H9 (cell line): Measurements from ENCODE around the gene DNAI4. TPM values are rescaled to one million over a fixed set of nuclear protein-coding genes. Genes with fewer than 3 reads are reported as not detected.

ENCODE experiments used
- DNase-seq: peaks from one replicate; pipeline ENCODE4 v3.0.0-alpha.2; 2017
- H2AFZ ChIP-seq: one replicate; pipeline ENCODE4 v1.6.1; 2013; ENCODE audit warnings: mild to moderate bottlenecking, low read length, control low read depth, moderate library complexity
- H2AK5ac ChIP-seq: 2 replicates; pipeline ENCODE4 v1.6.1; 2013; ENCODE audit warnings: low read length, control low read depth, mixed read lengths; ENCODE audit not compliant: insufficient read length
- H2BK120ac ChIP-seq: one replicate; pipeline ENCODE4 v1.6.1; 2013; ENCODE audit warnings: low read depth, mild to moderate bottlenecking, low read length, control low read depth, inconsistent platforms; ENCODE audit not compliant: poor library complexity, severe bottlenecking
- H2BK12ac ChIP-seq: 2 replicates; pipeline ENCODE4 v1.6.1; 2013; ENCODE audit warnings: low read length, control low read depth, mixed read lengths, low read depth; ENCODE audit not compliant: insufficient read length
- H2BK15ac ChIP-seq: 2 replicates; pipeline ENCODE4 v1.6.1; 2013; ENCODE audit warnings: low read depth, low read length, control low read depth
- H2BK20ac ChIP-seq: one replicate; pipeline ENCODE4 v1.6.1; 2013; ENCODE audit warnings: low read depth, mild to moderate bottlenecking, low read length, control low read depth, inconsistent platforms; ENCODE audit not compliant: poor library complexity, severe bottlenecking
- H2BK5ac ChIP-seq: 2 replicates; pipeline ENCODE4 v1.6.1; 2013; ENCODE audit warnings: low read length, control low read depth, mixed read lengths; ENCODE audit not compliant: insufficient read length
- H3K14ac ChIP-seq: 2 replicates; pipeline ENCODE4 v1.6.1; 2013; ENCODE audit warnings: low read length, control low read depth; ENCODE audit not compliant: insufficient read depth
- H3K18ac ChIP-seq: 2 replicates; pipeline ENCODE4 v1.6.1; 2013; ENCODE audit warnings: low read depth, mild to moderate bottlenecking, mixed read lengths, low read length, control low read depth; ENCODE audit not compliant: insufficient read length
- H3K23ac ChIP-seq: 2 replicates; pipeline ENCODE4 v1.6.1; 2013; ENCODE audit warnings: low read length, control low read depth, mixed read lengths, low read depth; ENCODE audit not compliant: insufficient read length
- H3K23me2 ChIP-seq: 2 replicates; pipeline ENCODE4 v1.6.1; 2013; ENCODE audit warnings: low read depth, mild to moderate bottlenecking, mixed read lengths, low read length, control low read depth; ENCODE audit not compliant: insufficient read length, poor library complexity, severe bottlenecking
- H3K27ac ChIP-seq: 2 replicates; pipeline ENCODE4 v1.5.1; 2013; ENCODE audit warnings: low read length, control low read depth, mixed read lengths, low read depth; ENCODE audit not compliant: insufficient read length
- H3K27me3 ChIP-seq: 2 replicates; pipeline ENCODE4 v1.6.1; 2013; ENCODE audit warnings: low read length, control low read depth, inconsistent platforms; ENCODE audit not compliant: insufficient read depth
- H3K4ac ChIP-seq: 2 replicates; pipeline ENCODE4 v1.6.1; 2013; ENCODE audit warnings: low read depth, mild to moderate bottlenecking, control low read depth, inconsistent platforms, low read length, moderate library complexity
- H3K4me1 ChIP-seq: 2 replicates; pipeline ENCODE4 v1.6.1; 2013; ENCODE audit warnings: low read length, control low read depth, inconsistent platforms; ENCODE audit not compliant: insufficient read depth
- H3K4me2 ChIP-seq: 2 replicates; pipeline ENCODE4 v1.6.1; 2013; ENCODE audit warnings: low read length, control low read depth, mixed read lengths; ENCODE audit not compliant: insufficient read length, insufficient read depth
- H3K56ac ChIP-seq: 2 replicates; pipeline ENCODE4 v1.6.1; 2013; ENCODE audit warnings: low read depth, mild to moderate bottlenecking, mixed read lengths, low read length, control low read depth; ENCODE audit not compliant: insufficient read length
- H3K79me1 ChIP-seq: 2 replicates; pipeline ENCODE4 v1.6.1; 2013; ENCODE audit warnings: low read depth, mild to moderate bottlenecking, moderate library complexity, low read length, control low read depth, inconsistent platforms; ENCODE audit not compliant: insufficient read depth, poor library complexity, severe bottlenecking
- H3K79me2 ChIP-seq: 2 replicates; pipeline ENCODE4 v1.6.1; 2013; ENCODE audit warnings: low read length, control low read depth, inconsistent platforms; ENCODE audit not compliant: insufficient read depth
- H3K9ac ChIP-seq: 2 replicates; pipeline ENCODE4 v1.6.1; 2013; ENCODE audit warnings: low read length, control low read depth, mixed read lengths; ENCODE audit not compliant: insufficient read length; ENCODE audit errors: extremely low read depth
- H3K9me3 ChIP-seq: one replicate; pipeline ENCODE4 v1.6.1; 2013; ENCODE audit warnings: low read depth, low read length, inconsistent platforms; ENCODE audit not compliant: control insufficient read depth
- H3T11ph ChIP-seq: one replicate; pipeline ENCODE4 v1.6.1; 2013; ENCODE audit warnings: mild to moderate bottlenecking, low read length, control low read depth, inconsistent platforms
- H4K20me1 ChIP-seq: one replicate; pipeline ENCODE4 v1.6.1; 2013; ENCODE audit not compliant: control insufficient read depth, insufficient read length, insufficient read depth
- H4K5ac ChIP-seq: 2 replicates; pipeline ENCODE4 v1.6.1; 2013; ENCODE audit warnings: low read depth, mild to moderate bottlenecking, mixed read lengths, low read length, control low read depth; ENCODE audit not compliant: insufficient read length
- H4K8ac ChIP-seq: replicated peaks from 2 replicates; pipeline ENCODE4 v1.6.1; 2013; ENCODE audit warnings: low read length, control low read depth, mixed read lengths, low read depth; ENCODE audit not compliant: insufficient read length
- H4K91ac ChIP-seq: 2 replicates; pipeline ENCODE4 v1.6.1; 2013; ENCODE audit warnings: low read depth, mild to moderate bottlenecking, moderate library complexity, mixed read lengths, low read length, control low read depth; ENCODE audit not compliant: insufficient read length
- H3K27ac Mint-ChIP-seq, 3 experiments: 2 replicates in 2 of 3; 3 replicates in 1 of 3; pipeline ENCODE4 v1.8.0; 2020 to 2021; ENCODE audit warnings: mixed read lengths in 3 of 3, mild to moderate bottlenecking in 1 of 3, moderate library complexity in 1 of 3
- H3K27me3 Mint-ChIP-seq: 2 replicates; pipeline ENCODE4 v1.8.0; 2021; ENCODE audit warnings: low read depth, mild to moderate bottlenecking, moderate library complexity, mixed read lengths
- H3K36me3 Mint-ChIP-seq, 3 experiments: 2 replicates in 2 of 3; 3 replicates in 1 of 3; pipeline ENCODE4 v1.8.0; 2020 to 2021; ENCODE audit warnings: low read depth in 3 of 3, mixed read lengths in 3 of 3; ENCODE audit not compliant: insufficient read depth in 1 of 3
- H3K4me1 Mint-ChIP-seq, 2 experiments: 2 replicates each; pipeline ENCODE4 v1.8.0; 2020; ENCODE audit warnings: mixed read lengths in 2 of 2
- H3K4me3 Mint-ChIP-seq, 2 experiments: 2 replicates in 1 of 2; 3 replicates in 1 of 2; pipeline ENCODE4 v1.8.0; 2020 to 2021; ENCODE audit warnings: mild to moderate bottlenecking in 2 of 2, mixed read lengths in 2 of 2, moderate library complexity in 1 of 2
- H3K9me3 Mint-ChIP-seq, 2 experiments: 2 replicates in 1 of 2; 3 replicates in 1 of 2; pipeline ENCODE4 v1.8.0; 2020; ENCODE audit warnings: mild to moderate bottlenecking in 2 of 2, mixed read lengths in 2 of 2, moderate library complexity in 1 of 2
- CTCF ChIP-seq: fragments of 200-600 bp; sonication (generic); conservative IDR thresholded peaks from 3 replicates; pipeline ENCODE4 v1.8.0; 2021; ENCODE audit warnings: antibody characterized with exemption, mild to moderate bottlenecking
- WGBS: extraction: QIAGEN DNeasy Blood & Tissue Kit; methylation state at CpG from one replicate; pipeline ENCODE4 v1.1.7; 2013; ENCODE audit warnings: missing lambda C conversion rate, low lambda C conversion rate, mixed read lengths; ENCODE audit not compliant: insufficient read length; ENCODE audit errors: extremely low coverage; 5-methylcytosine and 5-hydroxymethylcytosine counted together
- total RNA-seq: library from RNA; stranded (reverse); gene quantifications from 2 replicates; pipeline ENCODE4 v1.2.1, GENCODE V29; 2021

Gene DNAI4
- total RNA-seq, 1 experiment from 2014 or later = 1.4 TPM

- no peak overlapping the region for H3K18ac ChIP-seq
- no peaks in the 10 kb centered on the region for H3K4me1 ChIP-seq
- no peaks in the 10 kb centered on the region for H3K79me2 ChIP-seq
- H3K23me2 ChIP-seq = no peaks in the 10 kb centered on the region
- H4K5ac ChIP-seq = no peak overlapping the region
- H3K14ac ChIP-seq = no peak overlapping the region
- no peak overlapping the region for H3K56ac ChIP-seq
- no peak overlapping the region for H3T11ph ChIP-seq
- no peak overlapping the region for H2AK5ac ChIP-seq
- H3K9me3 ChIP-seq = no peaks in the 10 kb centered on the region
- H3K9ac ChIP-seq = no peak overlapping the region
- Mint-ChIP-seq H3K36me3 (no peaks in the 10 kb centered on the region), H3K27ac (no peak overlapping the region), H3K27me3 (no peaks in the 10 kb centered on the region; the same call in 1 of the 2 replicates), H3K4me1 (no peaks in the 10 kb centered on the region), H3K9me3 (no peaks in the 10 kb centered on the region), H3K4me3 (no peak overlapping the region)
- no peaks in the 10 kb centered on the region for H3K79me1 ChIP-seq
- H2BK20ac ChIP-seq = no peak overlapping the region
- no peak for TF ChIP-seq CTCF
- H4K20me1 ChIP-seq = no peaks in the 10 kb centered on the region
- no peaks in the 10 kb centered on the region for H3K27me3 ChIP-seq
- no peak overlapping the region for H2BK15ac ChIP-seq
- H4K91ac ChIP-seq = no peak overlapping the region
- no peak overlapping the region for H2AFZ ChIP-seq
- H3K4ac ChIP-seq = no peak overlapping the region
- no peak for DNase-seq
- H3K23ac ChIP-seq = no peak overlapping the region
- H4K8ac ChIP-seq = no peak overlapping the region
- H3K27ac ChIP-seq = no peak overlapping the region
- no peak overlapping the region for H2BK120ac ChIP-seq
- no peak overlapping the region for H2BK12ac ChIP-seq
- WGBS = no CpG with 5 or more reads among the region's 3 CpGs
- H2BK5ac ChIP-seq = no peak overlapping the region
- no peak overlapping the region for H3K4me2 ChIP-seq
Observed at GRCh38 chr1:66860529-66860928, 64.1 kb downstream of the DNAI4 start.
